HepG2 (cell line): ENCODE results near the gene NELL2. TPM values are rescaled to one million over a fixed set of nuclear protein-coding genes. Genes with fewer than 3 reads are reported as not detected.

Experiments
- polyA plus RNA-seq, 8 experiments: library from polyadenylated mRNA; depleted of rRNA in 3 of 8; stranded (reverse) in 7 of 8; unstranded in 1 of 8; fragments of >200 nt; fragmentation: Illumina TruSeq in 4 of 8; extraction: Trizol in 4 of 8; gene quantifications; 2 replicates each; pipeline versions ENCODE4 v1.2.1 to v1.2.3, GENCODE V29; 2011 to 2016; ENCODE audit warnings: low read depth in 4 of 8, missing spikeins in 1 of 8, mixed read lengths in 1 of 8; ENCODE audit not compliant: insufficient read depth in 1 of 8
- small RNA-seq, 3 experiments: library from RNA; depleted of rRNA; stranded (forward); fragments of <200 nt; gene quantifications; one replicate each; pipeline ENCODE3, GENCODE V24; 2012; ENCODE audit warnings: low read depth in 2 of 3, low replicate concordance in 1 of 3; ENCODE audit not compliant: insufficient read length in 3 of 3, insufficient read depth in 2 of 3
- total RNA-seq, 5 experiments: library from RNA; depleted of rRNA; stranded (reverse); fragments of >200 nt; fragmentation: Illumina TruSeq; extraction: Trizol; gene quantifications; 2 replicates each; pipeline ENCODE4 v1.2.3, GENCODE V29; 2016; ENCODE audit warnings: low read depth in 1 of 5

NELL2 gene
- total and polyA plus RNA-seq, 2 of the 13 experiments (the other 11 are each of a cell fraction or from before 2014, with no cell fraction given) = 0.11 TPM; not detected in 1

Small RNA genes within 50 kb of the gene (small RNA-seq; reads per million reads assigned to genes)
- 0 reads per million in 3 experiments for gene RF00019

Other genes with a start within 250 kb of the NELL2 start
- gene DBX2, start 174.8 kb upstream of the NELL2 start, total RNA-seq (2016; rRNA removed; fragmentation: Illumina TruSeq; extraction: Trizol) = not detected in 2 replicates
- not detected in 2 replicates for gene DBX2, start 174.8 kb upstream of the NELL2 start, polyA plus RNA-seq (2011; rRNA removed)